DLD1 (cell line): Measurements from ENCODE around the gene PRKD1.
"Not testable (repeated sequence)": the region's sequence is repeated elsewhere in the genome, so short reads cannot be mapped to it uniquely, and the experiment has no call there.

Experiments used
- in situ Hi-C: cut with HindIII; loops from 2 replicates; pipeline ENCODE4 v1.10.0; 2017; ENCODE audit warnings: low sequenced_read_pairs

Gene PRKD1

GRCh38 chr14:29749327-29749726 lies 178.3 kb downstream of the PRKD1 start:
- in situ Hi-C loops: no loop called here

GRCh38 chr14:29745863-29746262 lies 181.8 kb downstream of the PRKD1 start:
- in situ Hi-C loops: no loop called here

GRCh38 chr14:29743531-29743930 lies 184.1 kb downstream of the PRKD1 start:
- in situ Hi-C loops: no loop called here

GRCh38 chr14:29741909-29742401 lies 185.7 kb downstream of the PRKD1 start:
- in situ Hi-C loops: no loop called here

GRCh38 chr14:29740491-29740890 lies 187.2 kb downstream of the PRKD1 start:
- in situ Hi-C loops: no loop called here

GRCh38 chr14:29738950-29739349 lies 188.7 kb downstream of the PRKD1 start:
- in situ Hi-C loops: no loop called here

GRCh38 chr14:29738056-29738455 lies 189.6 kb downstream of the PRKD1 start:
- in situ Hi-C loops: no loop called here

- in situ Hi-C loops: no loop called here
These were observed 192.2 kb downstream of the PRKD1 start for GRCh38 chr14:29735459-29735858.

GRCh38 chr14:29734732-29735131 lies 192.9 kb downstream of the PRKD1 start:
- in situ Hi-C loops: no loop called here

GRCh38 chr14:29726560-29727331 lies 200.9 kb downstream of the PRKD1 start:
- in situ Hi-C loops: not testable (repeated sequence)

GRCh38 chr14:29724991-29725390 lies 202.7 kb downstream of the PRKD1 start:
- in situ Hi-C loops: no loop called here

GRCh38 chr14:29722831-29723230 lies 204.8 kb downstream of the PRKD1 start:
- in situ Hi-C loops: no loop called here

GRCh38 chr14:29721586-29721985 lies 206.1 kb downstream of the PRKD1 start:
- in situ Hi-C loops: no loop called here

- in situ Hi-C loops: no loop called here
These were observed 209.7 kb downstream of the PRKD1 start for GRCh38 chr14:29717901-29718300.

- in situ Hi-C loops: no loop called here
These were observed 211.5 kb downstream of the PRKD1 start for GRCh38 chr14:29716150-29716549.

GRCh38 chr14:29712601-29713000 lies 215.0 kb downstream of the PRKD1 start:
- in situ Hi-C loops: no loop called here

- in situ Hi-C loops: no loop called here
These were observed 217.6 kb downstream of the PRKD1 start for GRCh38 chr14:29710015-29710414.

- in situ Hi-C loops: no loop called here
These were observed 218.2 kb downstream of the PRKD1 start for GRCh38 chr14:29709490-29709889.

- in situ Hi-C loops: no loop called here
These were observed 220.9 kb downstream of the PRKD1 start for GRCh38 chr14:29706700-29707099.

- in situ Hi-C loops: no loop called here
These were observed 221.8 kb downstream of the PRKD1 start for GRCh38 chr14:29705801-29706200.

GRCh38 chr14:29689597-29689996 lies 238.1 kb downstream of the PRKD1 start:
- in situ Hi-C loops: not testable (repeated sequence)

GRCh38 chr14:29687866-29688265 lies 239.8 kb downstream of the PRKD1 start:
- in situ Hi-C loops: no loop called here
